NCI-H2029 (cell line): ENCODE measurements around the gene NMRAL1.

Source experiments
- DNase-seq: peaks from one replicate; lab custom pipeline; 2025; lab: John Stamatoyannopoulos, UW

NMRAL1 gene

GRCh38 chr16:4474192-4474961 is at the start of gene NMRAL1:
Gene NMRAL1, minus strand, starts transcription at chr16:4474625. Its CDS starts 493 bp downstream, at chr16:4474132.
- DNase-seq: peak; percentile 95

- no peak for DNase-seq
These were observed 49.3 kb upstream of the NMRAL1 start for GRCh38 chr16:4523686-4524085.

GRCh38 chr16:4522051-4522581 is 47.7 kb upstream of the NMRAL1 start:
- peak; percentile 27 for DNase-seq

GRCh38 chr16:4520913-4521312 is 46.5 kb upstream of the NMRAL1 start:
- no peak for DNase-seq

GRCh38 chr16:4519274-4520058 is 45.0 kb upstream of the NMRAL1 start:
- DNase-seq: no peak

GRCh38 chr16:4517812-4518680 is 43.6 kb upstream of the NMRAL1 start:
- no peak for DNase-seq

- DNase-seq: no peak
These were observed 41.3 kb upstream of the NMRAL1 start for GRCh38 chr16:4515611-4516233.

GRCh38 chr16:4514606-4515005 is 40.2 kb upstream of the NMRAL1 start:
- no peak for DNase-seq

GRCh38 chr16:4513881-4514280 is 39.5 kb upstream of the NMRAL1 start:
- no peak for DNase-seq

- DNase-seq: no peak
These were observed 38.8 kb upstream of the NMRAL1 start for GRCh38 chr16:4513086-4513860.

- no peak for DNase-seq
These were observed 38.0 kb upstream of the NMRAL1 start for GRCh38 chr16:4512473-4512872.

GRCh38 chr16:4511441-4512082 is 37.1 kb upstream of the NMRAL1 start:
- DNase-seq: no peak

GRCh38 chr16:4510747-4511426 is 36.5 kb upstream of the NMRAL1 start:
- no peak for DNase-seq

GRCh38 chr16:4510131-4510530 is 35.7 kb upstream of the NMRAL1 start:
- DNase-seq: no peak

GRCh38 chr16:4509420-4509819 is 35.0 kb upstream of the NMRAL1 start:
- DNase-seq: no peak

GRCh38 chr16:4508806-4509205 is 34.4 kb upstream of the NMRAL1 start:
- DNase-seq: no peak

- DNase-seq: no peak
These were observed 33.3 kb upstream of the NMRAL1 start for GRCh38 chr16:4507588-4508345.

GRCh38 chr16:4506450-4506849 is 32.0 kb upstream of the NMRAL1 start:
- peak; percentile 62 for DNase-seq
